ENCODE measurements around the gene RRM2.

The RRM2 gene

DNA sequence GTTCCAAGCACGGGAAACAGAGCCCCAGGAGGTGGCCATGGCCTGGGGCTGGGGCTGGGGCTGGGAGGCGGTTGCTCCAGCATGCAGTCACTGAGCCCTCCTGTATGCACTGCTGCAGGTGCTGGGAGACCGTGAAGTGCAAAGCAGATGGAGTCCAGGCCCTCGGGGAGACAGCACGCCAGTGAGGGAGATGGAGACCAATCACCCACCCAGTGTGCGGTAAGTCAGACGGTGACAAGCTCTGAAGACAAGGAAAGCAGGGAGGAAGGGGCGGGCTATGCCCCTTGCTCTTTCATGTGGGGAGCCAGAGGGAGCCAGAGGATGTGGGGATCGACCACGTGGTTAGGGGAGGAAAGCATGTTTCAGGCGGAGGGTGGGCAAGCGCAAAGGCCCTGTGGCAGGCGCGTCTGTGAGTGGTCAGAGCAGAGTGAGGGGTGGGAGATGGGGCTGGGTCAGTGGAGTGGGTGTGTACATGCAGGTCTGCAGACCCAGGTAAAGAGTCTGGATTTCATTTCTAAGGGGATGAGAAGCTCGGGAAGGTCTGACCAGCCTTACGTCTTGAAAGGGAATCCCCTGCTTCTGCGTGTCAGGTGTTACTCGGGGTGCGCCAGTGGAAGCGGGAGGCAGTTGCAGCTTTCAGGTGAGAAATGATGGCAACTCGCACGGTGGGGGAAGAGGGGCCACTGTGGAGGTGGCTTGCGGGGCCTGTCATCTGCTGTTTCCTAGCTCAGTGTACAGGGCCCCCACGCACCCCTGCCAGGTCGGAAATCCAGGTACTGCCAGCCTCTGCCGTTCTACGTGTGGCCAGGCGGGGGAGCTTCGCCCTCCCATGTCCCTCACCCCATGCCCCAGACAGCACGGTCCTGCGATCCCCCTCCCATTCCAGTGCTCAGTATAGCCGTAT, 19.4 kb downstream of the RRM2 start:
- Histone ChIP-seq H3K27me3 (ENCODE audit: insufficient read depth, low read length, poor library complexity) (no peaks in the 10 kb centered on the region), H3K4me1 (ENCODE audit: control insufficient read depth, low read depth, low read length) (no peaks in the 10 kb centered on the region), H3K9ac (ENCODE audit: low read length) (no peak overlapping the region), H2BK15ac (replicated peaks; ENCODE audit: low read depth) (no peak overlapping the region), H4K8ac (ENCODE audit: low read depth, low read length) (no peak overlapping the region), H3K4me2 (ENCODE audit: low read length) (no peak overlapping the region), H3K18ac (ENCODE audit: low read length) (no peak overlapping the region), H2BK120ac (ENCODE audit: low read depth, low read length) (no peak overlapping the region), H4K5ac (ENCODE audit: low read length) (no peak overlapping the region), H3K79me2 (ENCODE audit: control insufficient read depth, insufficient read depth, low read length) (no peaks in the 10 kb centered on the region), H2AK5ac (ENCODE audit: low read length) (no peak overlapping the region), H3K4me3 (ENCODE audit: low read length) (no peak overlapping the region), H3K56ac (ENCODE audit: low read length) (no peak overlapping the region), H3K27ac (ENCODE audit: low read depth, low read length) (no peak overlapping the region), H3K36me3 (ENCODE audit: control insufficient read depth, insufficient read depth, low read length) (no peaks in the 10 kb centered on the region), H3K4ac (ENCODE audit: low read depth, low read length) (no peak overlapping the region), H3K79me1 (ENCODE audit: low read length) (no peaks in the 10 kb centered on the region), H3K23ac (ENCODE audit: low read length) (no peak overlapping the region), H2BK5ac (ENCODE audit: low read length) (no peak overlapping the region)
- DNase-seq, result peak; percentile 48
- no CpG with 5 or more reads among the region's 32 CpGs for WGBS (ENCODE audit: extremely low coverage, insufficient coverage, low lambda C conversion rate)

DNA sequence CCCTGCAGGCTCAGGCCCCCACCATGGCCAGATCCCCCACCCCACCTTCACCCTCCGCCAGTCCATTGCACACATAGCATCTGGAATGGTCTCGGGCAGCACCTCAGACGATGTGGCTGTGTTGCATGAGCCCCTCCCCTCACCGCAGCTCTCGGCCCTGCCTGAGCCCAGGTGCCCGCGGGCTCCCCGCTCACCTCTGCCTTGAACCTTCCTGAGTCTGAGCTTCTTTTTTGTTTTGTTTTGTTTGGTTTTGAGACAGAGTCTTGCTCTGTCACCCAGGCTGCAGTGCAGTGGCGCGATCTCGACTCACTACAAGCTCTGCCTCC, 20.1 kb downstream of the RRM2 start:
- no peak overlapping the region for H2BK5ac ChIP-seq (ENCODE audit: low read length)
- H4K8ac ChIP-seq (ENCODE audit: low read depth, low read length), result no peak overlapping the region
- H4K5ac ChIP-seq (ENCODE audit: low read length), result no peak overlapping the region
- no peak overlapping the region for H3K27ac ChIP-seq (ENCODE audit: low read depth, low read length)
- H3K79me1 ChIP-seq (ENCODE audit: low read length), result no peaks in the 10 kb centered on the region
- H3K79me2 ChIP-seq (ENCODE audit: control insufficient read depth, insufficient read depth, low read length), result no peaks in the 10 kb centered on the region
- H2BK15ac ChIP-seq (replicated peaks; ENCODE audit: low read depth), result no peak overlapping the region
- no peaks in the 10 kb centered on the region for H3K4me1 ChIP-seq (ENCODE audit: control insufficient read depth, low read depth, low read length)
- no peak overlapping the region for H3K4me2 ChIP-seq (ENCODE audit: low read length)
- H2AK5ac ChIP-seq (ENCODE audit: low read length), result no peak overlapping the region
- no peaks in the 10 kb centered on the region for H3K27me3 ChIP-seq (ENCODE audit: insufficient read depth, low read length, poor library complexity)
- no peak overlapping the region for H3K56ac ChIP-seq (ENCODE audit: low read length)
- no peak for DNase-seq
- H3K18ac ChIP-seq (ENCODE audit: low read length), result no peak overlapping the region
- no peak overlapping the region for H2BK120ac ChIP-seq (ENCODE audit: low read depth, low read length)
- no peak overlapping the region for H3K9ac ChIP-seq (ENCODE audit: low read length)
- no peak overlapping the region for H3K4ac ChIP-seq (ENCODE audit: low read depth, low read length)
- H3K23ac ChIP-seq (ENCODE audit: low read length), result no peak overlapping the region
- H3K36me3 ChIP-seq (ENCODE audit: control insufficient read depth, insufficient read depth, low read length), result no peaks in the 10 kb centered on the region
- H3K4me3 ChIP-seq (ENCODE audit: low read length), result no peak overlapping the region
- WGBS (ENCODE audit: extremely low coverage, insufficient coverage, low lambda C conversion rate), result no CpG with 5 or more reads among the region's 11 CpGs

DNA sequence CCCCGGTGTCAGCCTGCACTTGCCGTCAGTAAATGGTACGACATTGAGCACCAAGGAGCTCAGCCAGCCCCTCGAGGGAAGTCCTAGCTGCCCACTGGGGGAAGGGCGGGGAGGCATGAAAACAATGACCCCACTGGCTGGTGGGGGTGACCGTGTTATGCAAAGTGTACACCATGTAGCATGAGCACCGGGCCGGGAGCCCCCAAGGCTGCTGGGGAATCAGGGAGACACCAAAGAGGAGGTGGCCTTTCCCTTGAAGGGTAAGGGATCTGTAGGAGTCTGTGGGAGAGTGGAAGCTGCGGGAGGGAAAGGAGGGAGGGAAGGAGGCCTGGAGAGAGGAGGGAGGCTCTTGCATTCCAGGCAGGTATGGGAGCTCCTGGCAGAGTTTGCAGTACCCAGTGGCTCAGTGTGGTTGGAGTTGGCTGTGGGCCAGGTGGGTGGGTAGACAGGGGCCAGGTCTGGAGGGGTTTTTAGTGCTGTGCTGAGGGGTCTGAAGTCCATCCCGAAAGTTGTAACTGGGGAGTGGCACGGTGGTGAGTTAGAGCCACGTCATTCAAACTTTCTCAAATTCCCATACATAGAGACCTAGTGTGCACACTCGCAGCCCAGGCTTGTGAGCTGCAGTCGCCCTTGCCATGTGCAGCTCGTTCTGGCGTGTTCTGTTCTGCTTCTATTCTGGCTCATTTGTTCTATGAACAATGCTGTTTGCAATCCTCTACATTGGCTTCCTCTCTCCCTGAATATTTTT, 22.4 kb downstream of the RRM2 start:
- H3K9ac ChIP-seq (ENCODE audit: low read length), result no peak overlapping the region
- no peaks in the 10 kb centered on the region for H3K4me1 ChIP-seq (ENCODE audit: control insufficient read depth, low read depth, low read length)
- H3K56ac ChIP-seq (ENCODE audit: low read length), result no peak overlapping the region
- H3K79me1 ChIP-seq (ENCODE audit: low read length), result no peaks in the 10 kb centered on the region
- H2BK15ac ChIP-seq (replicated peaks; ENCODE audit: low read depth), result no peak overlapping the region
- no peak overlapping the region for H3K4ac ChIP-seq (ENCODE audit: low read depth, low read length)
- no peak overlapping the region for H2AK5ac ChIP-seq (ENCODE audit: low read length)
- no peak overlapping the region for H2BK120ac ChIP-seq (ENCODE audit: low read depth, low read length)
- H3K27ac ChIP-seq (ENCODE audit: low read depth, low read length), result no peak overlapping the region
- no peak overlapping the region for H3K4me3 ChIP-seq (ENCODE audit: low read length)
- H4K5ac ChIP-seq (ENCODE audit: low read length), result no peak overlapping the region
- H3K79me2 ChIP-seq (ENCODE audit: control insufficient read depth, insufficient read depth, low read length), result no peaks in the 10 kb centered on the region
- no peaks in the 10 kb centered on the region for H3K27me3 ChIP-seq (ENCODE audit: insufficient read depth, low read length, poor library complexity)
- H3K18ac ChIP-seq (ENCODE audit: low read length), result no peak overlapping the region
- DNase-seq, result no peak
- H2BK5ac ChIP-seq (ENCODE audit: low read length), result no peak overlapping the region
- H3K23ac ChIP-seq (ENCODE audit: low read length), result no peak overlapping the region
- H4K8ac ChIP-seq (ENCODE audit: low read depth, low read length), result no peak overlapping the region
- WGBS (ENCODE audit: extremely low coverage, insufficient coverage, low lambda C conversion rate), result no CpG with 5 or more reads among the region's 16 CpGs
- H3K36me3 ChIP-seq (ENCODE audit: control insufficient read depth, insufficient read depth, low read length), result no peaks in the 10 kb centered on the region
- no peak overlapping the region for H3K4me2 ChIP-seq (ENCODE audit: low read length)

DNA sequence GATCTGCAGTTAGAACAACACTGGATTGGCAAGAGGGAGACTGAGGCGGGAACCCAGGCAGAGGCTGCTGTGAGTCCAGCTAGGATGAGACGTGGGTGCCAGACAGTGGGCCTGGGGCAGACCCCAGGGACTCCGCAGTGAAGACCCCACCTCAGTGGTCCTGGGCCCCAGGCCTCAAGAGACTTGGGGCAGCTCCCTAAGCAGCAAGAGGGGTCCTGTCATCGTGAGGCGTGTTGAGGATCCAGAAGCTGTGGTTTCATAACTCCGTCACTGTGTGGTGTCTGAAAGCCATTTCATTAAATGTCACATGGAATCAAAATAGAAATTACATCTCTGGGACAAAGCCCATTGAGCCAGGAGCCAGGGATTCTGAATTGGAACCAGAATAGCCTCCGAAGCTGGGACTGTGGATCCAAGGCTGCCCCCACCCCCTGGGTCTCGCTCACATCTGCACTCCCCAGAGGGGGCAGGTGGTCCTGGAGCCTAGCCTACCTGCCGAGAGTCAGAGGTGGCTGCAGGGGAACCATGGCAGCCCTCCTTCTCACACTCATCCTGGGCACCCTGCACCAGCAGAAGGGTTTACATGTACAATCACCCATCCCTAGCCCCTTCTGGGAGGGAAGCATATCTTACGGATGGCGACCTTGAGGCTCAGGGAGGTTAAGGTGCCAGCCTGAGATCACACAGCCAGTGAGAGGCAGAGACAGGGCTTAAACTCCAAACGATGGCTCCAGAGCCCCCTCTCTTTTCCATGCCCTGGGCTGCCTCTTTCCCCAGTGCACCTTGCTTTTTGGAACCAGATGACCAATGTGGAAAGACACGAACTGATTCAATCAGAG, 23.2 kb downstream of the RRM2 start:
- Histone ChIP-seq H3K27ac (ENCODE audit: low read depth, low read length) (no peak overlapping the region), H3K79me1 (ENCODE audit: low read length) (no peaks in the 10 kb centered on the region), H3K36me3 (ENCODE audit: control insufficient read depth, insufficient read depth, low read length) (no peaks in the 10 kb centered on the region), H4K8ac (ENCODE audit: low read depth, low read length) (no peak overlapping the region), H3K56ac (ENCODE audit: low read length) (no peak overlapping the region), H3K4me1 (ENCODE audit: control insufficient read depth, low read depth, low read length) (no peaks in the 10 kb centered on the region), H3K4ac (ENCODE audit: low read depth, low read length) (no peak overlapping the region), H2AK5ac (ENCODE audit: low read length) (no peak overlapping the region), H3K9ac (ENCODE audit: low read length) (no peak overlapping the region), H2BK15ac (replicated peaks; ENCODE audit: low read depth) (no peak overlapping the region), H3K18ac (ENCODE audit: low read length) (no peak overlapping the region), H3K23ac (ENCODE audit: low read length) (no peak overlapping the region), H3K27me3 (ENCODE audit: insufficient read depth, low read length, poor library complexity) (no peaks in the 10 kb centered on the region), H2BK120ac (ENCODE audit: low read depth, low read length) (no peak overlapping the region), H3K4me2 (ENCODE audit: low read length) (no peak overlapping the region), H3K4me3 (ENCODE audit: low read length) (no peak overlapping the region), H4K5ac (ENCODE audit: low read length) (no peak overlapping the region), H2BK5ac (ENCODE audit: low read length) (no peak overlapping the region), H3K79me2 (ENCODE audit: control insufficient read depth, insufficient read depth, low read length) (no peaks in the 10 kb centered on the region)
- DNase-seq, result no peak
- no CpG with 5 or more reads among the region's 13 CpGs for WGBS (ENCODE audit: extremely low coverage, insufficient coverage, low lambda C conversion rate)

DNA sequence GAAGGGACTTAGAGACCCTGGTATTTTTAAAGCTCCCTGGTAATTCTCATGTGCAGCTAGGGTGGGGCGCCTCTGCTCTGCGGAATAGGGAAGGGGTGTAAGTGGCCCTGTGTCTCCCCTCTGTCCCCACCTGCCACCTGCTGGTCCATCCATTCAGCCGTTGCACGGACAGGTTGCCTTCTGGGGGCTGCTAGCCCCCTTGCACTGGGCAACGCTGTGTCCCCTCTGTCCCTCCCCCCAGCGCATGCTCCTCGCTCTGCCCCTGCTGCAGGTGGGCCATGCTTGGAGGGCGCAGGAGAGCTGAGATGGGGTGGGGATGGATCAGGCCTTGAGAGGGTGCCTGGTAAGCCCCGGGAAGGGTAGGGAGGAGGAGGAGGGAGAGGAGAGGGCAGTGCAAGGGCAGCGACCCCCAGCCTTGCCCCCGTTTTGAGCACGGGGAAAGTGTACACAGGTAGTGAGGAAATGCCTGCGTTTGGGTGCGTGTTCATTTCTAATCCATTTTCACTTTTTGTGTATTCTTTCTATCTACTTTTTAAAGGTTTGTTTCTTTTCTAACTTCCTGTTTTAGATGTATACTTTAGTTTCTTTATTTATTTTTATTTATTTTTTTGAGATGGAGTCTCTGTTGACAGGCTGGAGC, 23.9 kb downstream of the RRM2 start:
- Histone ChIP-seq H3K4me3 (ENCODE audit: low read length) (no peak overlapping the region), H3K9ac (ENCODE audit: low read length) (no peak overlapping the region)
- no CpG with 5 or more reads among the region's 14 CpGs for WGBS (ENCODE audit: extremely low coverage, insufficient coverage, low lambda C conversion rate)

More for the DNA sequence above, 23.9 kb downstream of the RRM2 start:
- Histone ChIP-seq H3K4ac (ENCODE audit: low read depth, low read length) (no peak overlapping the region), H3K4me2 (ENCODE audit: low read length) (no peak overlapping the region), H3K27ac (ENCODE audit: low read depth, low read length) (no peak overlapping the region), H2BK15ac (replicated peaks; ENCODE audit: low read depth) (no peak overlapping the region), H3K36me3 (ENCODE audit: control insufficient read depth, insufficient read depth, low read length) (no peaks in the 10 kb centered on the region), H3K27me3 (ENCODE audit: insufficient read depth, low read length, poor library complexity) (no peaks in the 10 kb centered on the region), H3K56ac (ENCODE audit: low read length) (no peak overlapping the region), H3K4me1 (ENCODE audit: control insufficient read depth, low read depth, low read length) (no peaks in the 10 kb centered on the region), H4K8ac (ENCODE audit: low read depth, low read length) (no peak overlapping the region), H3K79me1 (ENCODE audit: low read length) (no peaks in the 10 kb centered on the region), H3K79me2 (ENCODE audit: control insufficient read depth, insufficient read depth, low read length) (no peaks in the 10 kb centered on the region), H4K5ac (ENCODE audit: low read length) (no peak overlapping the region), H3K23ac (ENCODE audit: low read length) (no peak overlapping the region), H2AK5ac (ENCODE audit: low read length) (no peak overlapping the region), H3K18ac (ENCODE audit: low read length) (no peak overlapping the region), H2BK120ac (ENCODE audit: low read depth, low read length) (no peak overlapping the region), H2BK5ac (ENCODE audit: low read length) (no peak overlapping the region)
- DNase-seq, result no peak
